ENCODE measurements around the gene ACAN.

ACAN gene

GRCh38 chr15:88802250-88802990 lies 816 bp upstream of the ACAN start:
- DNase-seq = no peak

- no peak for DNase-seq
Measured at GRCh38 chr15:88802991-88803240, 320 bp upstream of the ACAN start.

- no peak for DNase-seq
Measured at GRCh38 chr15:88803920-88804247, 648 bp downstream of the ACAN start.

- no peak for DNase-seq
Measured at GRCh38 chr15:88804257-88804656, 1.0 kb downstream of the ACAN start.

- no peak for DNase-seq
Measured at GRCh38 chr15:88805031-88805780, 2.0 kb downstream of the ACAN start.

GRCh38 chr15:88810446-88810845 lies 7.2 kb downstream of the ACAN start:
- no peak for DNase-seq

- no peak for DNase-seq
Measured at GRCh38 chr15:88812133-88812532, 8.9 kb downstream of the ACAN start.

- no peak for DNase-seq
Measured at GRCh38 chr15:88813960-88814359, 10.7 kb downstream of the ACAN start.

GRCh38 chr15:88814393-88814792 lies 11.2 kb downstream of the ACAN start:
- no peak for DNase-seq

- DNase-seq = no peak
Measured at GRCh38 chr15:88818920-88819319, 15.7 kb downstream of the ACAN start.

GRCh38 chr15:88821993-88822392 lies 18.8 kb downstream of the ACAN start:
- DNase-seq = no peak

- no peak for DNase-seq
Measured at GRCh38 chr15:88828791-88829190, 25.6 kb downstream of the ACAN start.

- no peak for DNase-seq
Measured at GRCh38 chr15:88830016-88830415, 26.8 kb downstream of the ACAN start.

- DNase-seq = no peak
Measured at GRCh38 chr15:88832820-88833730, 29.8 kb downstream of the ACAN start.

GRCh38 chr15:88833731-88834100 lies 30.5 kb downstream of the ACAN start:
- DNase-seq = no peak

GRCh38 chr15:88834211-88834812 lies 31.1 kb downstream of the ACAN start:
- peak in 1 of 2 experiments; percentile 13 for DNase-seq

- no peak for DNase-seq
Measured at GRCh38 chr15:88835119-88835518, 31.9 kb downstream of the ACAN start.

GRCh38 chr15:88835646-88836045 lies 32.4 kb downstream of the ACAN start:
- no peak for DNase-seq

- no peak for DNase-seq
Measured at GRCh38 chr15:88838667-88839066, 35.4 kb downstream of the ACAN start.

GRCh38 chr15:88839146-88839545 lies 35.9 kb downstream of the ACAN start:
- DNase-seq = no peak

- DNase-seq = no peak
Measured at GRCh38 chr15:88839961-88840360, 36.7 kb downstream of the ACAN start.

GRCh38 chr15:88841236-88841635 lies 38.0 kb downstream of the ACAN start:
- no peak for DNase-seq

- no peak for DNase-seq
Measured at GRCh38 chr15:88842156-88842555, 38.9 kb downstream of the ACAN start.

- DNase-seq = no peak
Measured at GRCh38 chr15:88843334-88843733, 40.1 kb downstream of the ACAN start.

All from activated CD4-positive, alpha-beta T cell treated with anti-CD3 and anti-CD28 coated beads, Interleukin-2, amount 50 U/mL, for 4 hours (primary cell).